H1 (cell line): Measurements from ENCODE around the gene SMIM33. TPM values are rescaled to one million over a fixed set of nuclear protein-coding genes. Genes with fewer than 3 reads are reported as not detected.
A peak's percentile ranks its signal among the peaks of the same experiment; 100 is the strongest.
"Not testable (repeated sequence)": the region's sequence is repeated elsewhere in the genome, so short reads cannot be mapped to it uniquely, and the experiment has no call there.

ENCODE experiments used
- CTCF ChIA-PET: fragments of 300-600 bp; sonication (Branson Sonifier 250); formaldehyde crosslinking; loops from one replicate; lab custom pipeline; 2021; ENCODE audit not compliant: partially characterized antibody; lab: Charles Lee
- POLR2A ChIA-PET: fragments of 300-600 bp; sonication (Branson Sonifier 250); formaldehyde crosslinking; loops from one replicate; lab custom pipeline; 2021; ENCODE audit warnings: inconsistent platforms; ENCODE audit not compliant: partially characterized antibody; lab: Charles Lee
- DNase-seq, 2 experiments: peaks; one replicate each; pipeline versions ENCODE4 v3.0.0 to v3.0.0-alpha.2; 2010 to 2022; ENCODE audit warnings: low spot score in 2 of 2, low read depth in 1 of 2, mixed read lengths in 1 of 2
- FAIRE-seq: peaks from 2 replicates; lab custom pipeline; 2011; peaks lifted over from hg19 to GRCh38; lab: Jason Lieb, UNC
- H2AFZ ChIP-seq: 2 replicates; pipeline ENCODE4 v1.8.1; 2012; ENCODE audit warnings: low read length, inconsistent platforms
- H2AK5ac ChIP-seq: 2 replicates; pipeline ENCODE4 v1.6.1; 2013; ENCODE audit warnings: low read depth, low read length
- H2BK120ac ChIP-seq: replicated peaks from 2 replicates; pipeline ENCODE3; 2013; ENCODE audit warnings: low read depth, low read length, inconsistent platforms
- H2BK12ac ChIP-seq: 2 replicates; pipeline ENCODE4 v1.6.1; 2013; ENCODE audit warnings: low read depth, low read length
- H2BK15ac ChIP-seq: 2 replicates; pipeline ENCODE4 v1.6.1; 2013; ENCODE audit warnings: low read length
- H2BK20ac ChIP-seq: 2 replicates; pipeline ENCODE4 v1.6.1; 2013; ENCODE audit warnings: low read length
- H2BK5ac ChIP-seq: 2 replicates; pipeline ENCODE4 v1.6.1; 2013; ENCODE audit warnings: low read depth, low read length
- H3K14ac ChIP-seq: 2 replicates; pipeline ENCODE4 v1.6.1; 2013; ENCODE audit warnings: inconsistent platforms; ENCODE audit not compliant: insufficient read length
- H3K18ac ChIP-seq: 2 replicates; pipeline ENCODE4 v1.6.1; 2013; ENCODE audit warnings: low read length; ENCODE audit errors: extremely low read depth
- H3K23ac ChIP-seq: 2 replicates; pipeline ENCODE4 v1.6.1; 2013; ENCODE audit warnings: inconsistent platforms; ENCODE audit not compliant: insufficient read length
- H3K23me2 ChIP-seq: 2 replicates; pipeline ENCODE4 v1.6.1; 2013; ENCODE audit warnings: low read depth, low read length
- H3K27ac ChIP-seq: 2 replicates; pipeline ENCODE4 v1.6.1; 2011; ENCODE audit warnings: low read depth, low read length, inconsistent platforms
- H3K27me3 ChIP-seq, 4 experiments: replicated peaks in 1 of 4; 1 replicate in 1 of 4; 2 replicates in 3 of 4; pipeline versions ENCODE4 v1.6.1 to v1.8.1; 2011 to 2013; ENCODE audit warnings: low read length in 3 of 4, mild to moderate bottlenecking in 3 of 4, inconsistent platforms in 2 of 4, mixed read lengths in 2 of 4, moderate library complexity in 1 of 4; ENCODE audit not compliant: control insufficient read depth in 3 of 4, insufficient read depth in 3 of 4; ENCODE audit errors: extremely low read depth in 1 of 4
- H3K36me3 ChIP-seq, 4 experiments: 2 replicates each; pipeline versions ENCODE4 v1.6.1 to v1.8.1; 2011 to 2013; ENCODE audit warnings: mild to moderate bottlenecking in 4 of 4, low read length in 3 of 4, moderate library complexity in 2 of 4, control low read depth in 1 of 4, inconsistent platforms in 1 of 4; ENCODE audit not compliant: insufficient read depth in 4 of 4, control insufficient read depth in 2 of 4
- H3K4ac ChIP-seq: replicated peaks from 2 replicates; pipeline ENCODE3; 2013; ENCODE audit warnings: low read length, low read depth, mixed read lengths, inconsistent platforms; ENCODE audit not compliant: insufficient read length
- H3K4me1 ChIP-seq, 4 experiments: replicated peaks in 1 of 4; 1 replicate in 1 of 4; 2 replicates in 3 of 4; pipeline versions ENCODE4 v1.6.1 to v1.8.1; 2011 to 2013; ENCODE audit warnings: low read length in 3 of 4, inconsistent platforms in 2 of 4, mixed read lengths in 1 of 4; ENCODE audit not compliant: insufficient read depth in 4 of 4, control insufficient read depth in 3 of 4
- H3K4me2 ChIP-seq, 2 experiments: 2 replicates each; pipeline versions ENCODE4 v1.6.1 to v1.8.1; 2011 to 2013; ENCODE audit warnings: low read depth in 2 of 2, low read length in 2 of 2, control low read depth in 1 of 2, inconsistent platforms in 1 of 2, mild to moderate bottlenecking in 1 of 2; ENCODE audit not compliant: insufficient read depth in 1 of 2
- H3K4me3 ChIP-seq, 4 experiments: fragments of 200-600, 300-600 bp in 1 of 4; sonication (generic), shearing (Covaris generic), sonication (Bioruptor Twin) in 1 of 4; 2 replicates each; pipeline versions ENCODE4 v1.5.1 to v1.8.1; 2011 to 2016; ENCODE audit warnings: low read length in 4 of 4, low read depth in 3 of 4, control low read depth in 2 of 4, inconsistent platforms in 2 of 4, mild to moderate bottlenecking in 2 of 4, mixed read lengths in 1 of 4, moderate library complexity in 1 of 4; ENCODE audit not compliant: insufficient read depth in 2 of 4; ENCODE audit errors: extremely low read depth in 1 of 4
- H3K56ac ChIP-seq: replicated peaks from 2 replicates; pipeline ENCODE3; 2013; ENCODE audit warnings: low read depth, mild to moderate bottlenecking, mixed read lengths, low read length, inconsistent platforms; ENCODE audit not compliant: insufficient read length
- H3K79me1 ChIP-seq: 2 replicates; pipeline ENCODE4 v1.6.1; 2013; ENCODE audit warnings: low read depth, low read length, control low read depth
- H3K79me2 ChIP-seq, 2 experiments: 2 replicates each; pipeline versions ENCODE4 v1.6.1 to v1.8.1; 2012 to 2013; ENCODE audit warnings: low read length in 2 of 2, mild to moderate bottlenecking in 2 of 2, inconsistent platforms in 1 of 2; ENCODE audit not compliant: insufficient read depth in 2 of 2, control insufficient read depth in 1 of 2
- H3K9ac ChIP-seq, 4 experiments: replicated peaks in 1 of 4; 1 replicate in 1 of 4; 2 replicates in 3 of 4; pipeline versions ENCODE4 v1.6.1 to v1.8.1; 2011 to 2013; ENCODE audit warnings: low read depth in 3 of 4, low read length in 3 of 4, control low read depth in 2 of 4, mild to moderate bottlenecking in 2 of 4, moderate library complexity in 2 of 4, inconsistent platforms in 1 of 4; ENCODE audit errors: extremely low read depth in 1 of 4
- H3K9me3 ChIP-seq, 2 experiments: 2 replicates each; pipeline versions ENCODE4 v1.6.1 to v1.8.1; 2012 to 2013; ENCODE audit warnings: mild to moderate bottlenecking in 2 of 2, moderate library complexity in 2 of 2, control low read depth in 1 of 2, inconsistent platforms in 1 of 2, low read depth in 1 of 2, low read length in 1 of 2, mixed read lengths in 1 of 2; ENCODE audit not compliant: insufficient read depth in 2 of 2
- H4K20me1 ChIP-seq, 2 experiments: replicated peaks in 1 of 2; 2 replicates each; pipeline versions ENCODE3 to v1.8.1; 2011 to 2013; ENCODE audit warnings: inconsistent platforms in 2 of 2, low read length in 2 of 2, mild to moderate bottlenecking in 1 of 2; ENCODE audit not compliant: insufficient read depth in 2 of 2, control insufficient read depth in 1 of 2
- H4K5ac ChIP-seq: 2 replicates; pipeline ENCODE4 v1.6.1; 2013; ENCODE audit warnings: low read length, low read depth, mixed read lengths, inconsistent platforms; ENCODE audit not compliant: insufficient read length
- H4K8ac ChIP-seq: 2 replicates; pipeline ENCODE4 v1.8.0; 2013; ENCODE audit warnings: mild to moderate bottlenecking, moderate library complexity, low read length, inconsistent platforms; ENCODE audit not compliant: insufficient read depth; ENCODE audit errors: extremely low read depth
- H4K91ac ChIP-seq: replicated peaks from 2 replicates; pipeline ENCODE3; 2013; ENCODE audit warnings: low read length, mixed read lengths, inconsistent platforms; ENCODE audit not compliant: insufficient read length
- RAD21 ChIP-seq, 2 experiments: IDR thresholded peaks in 1 of 2; conservative IDR thresholded peaks in 1 of 2; 2 replicates each; pipeline ENCODE4 v1.6.1; 2011; ENCODE audit warnings: low read depth in 2 of 2, low read length in 2 of 2, improper control_type of control experiment in 1 of 2, inconsistent platforms in 1 of 2, mild to moderate bottlenecking in 1 of 2, moderate library complexity in 1 of 2
- SIN3A ChIP-seq, 2 experiments: IDR thresholded peaks in 1 of 2; conservative IDR thresholded peaks in 1 of 2; 2 replicates each; pipeline ENCODE4 v1.6.1; 2011 to 2012; ENCODE audit warnings: low read length in 2 of 2, improper control_type of control experiment in 1 of 2, low read depth in 1 of 2, mild to moderate bottlenecking in 1 of 2
- YY1 ChIP-seq: IDR thresholded peaks from 2 replicates; pipeline ENCODE4 v1.6.1; 2011; ENCODE audit warnings: low read depth, mild to moderate bottlenecking, low read length
- WGBS, 2 experiments: shearing (Covaris generic) in 1 of 2; methylation state at CpG; one replicate each; pipeline versions ENCODE4 v1.1.6 to v1.1.7; 2013 to 2015; ENCODE audit warnings: low lambda C conversion rate in 2 of 2, mixed read lengths in 2 of 2, inconsistent platforms in 1 of 2, low coverage in 1 of 2, missing lambda C conversion rate in 1 of 2; ENCODE audit not compliant: insufficient replicate concordance in 2 of 2, insufficient coverage in 1 of 2, insufficient read length in 1 of 2; ENCODE audit errors: extremely low coverage in 1 of 2, missing lambda C conversion rate in 1 of 2; 5-methylcytosine and 5-hydroxymethylcytosine counted together
- polyA plus RNA-seq, 7 experiments: library from polyadenylated mRNA; depleted of rRNA in 3 of 7; stranded (reverse) in 5 of 7; unstranded in 2 of 7; fragments of >200 nt in 5 of 7; fragments of 200-250 nt in 2 of 7; gene quantifications; 1 replicate in 5 of 7; 2 replicates in 1 of 7; 4 replicates in 1 of 7; pipeline versions ENCODE4 v1.2.1 to v1.2.3, GENCODE V29; 2011 to 2013; ENCODE audit warnings: missing spikeins in 2 of 7, mixed read lengths in 2 of 7
- total RNA-seq: library from RNA; stranded (reverse); fragmentation: NEBNext Ultra II Directional; extraction: Animal tissue kit (Norgen Biotek cat#: 25700); gene quantifications from 2 replicates; pipeline ENCODE4 v1.2.1, GENCODE V29; 2021
- TF ChIP-seq, protein P1 (sequence below): IDR thresholded peaks from 2 replicates; pipeline ENCODE4 v1.6.1; 2011; ENCODE audit warnings: low read depth, mild to moderate bottlenecking, low read length; ENCODE audit not compliant: insufficient read depth
- TF ChIP-seq, protein P2 (sequence below): IDR thresholded peaks from 2 replicates; pipeline ENCODE4 v1.6.1; 2012; ENCODE audit warnings: inconsistent platforms
- TF ChIP-seq, protein P3 (sequence below): IDR thresholded peaks from 2 replicates; pipeline ENCODE4 v1.6.1; 2011; ENCODE audit warnings: low read length, improper control_type of control experiment
- TF ChIP-seq, protein P4 (sequence below), 3 experiments: IDR thresholded peaks; 1 replicate in 2 of 3; 2 replicates in 1 of 3; pipeline versions ENCODE4 v1.5.1 to v1.6.1; 2011; ENCODE audit warnings: low read length in 3 of 3, mild to moderate bottlenecking in 3 of 3, inconsistent platforms in 2 of 3, low read depth in 1 of 3, moderate library complexity in 1 of 3; ENCODE audit not compliant: insufficient read depth in 1 of 3; ENCODE audit errors: control extremely low read depth in 1 of 3

SMIM33 gene
- total and polyA plus RNA-seq, 2 of the 8 experiments (the other 6 are each of a cell fraction or from before 2014, with no cell fraction given) = not detected

DNA sequence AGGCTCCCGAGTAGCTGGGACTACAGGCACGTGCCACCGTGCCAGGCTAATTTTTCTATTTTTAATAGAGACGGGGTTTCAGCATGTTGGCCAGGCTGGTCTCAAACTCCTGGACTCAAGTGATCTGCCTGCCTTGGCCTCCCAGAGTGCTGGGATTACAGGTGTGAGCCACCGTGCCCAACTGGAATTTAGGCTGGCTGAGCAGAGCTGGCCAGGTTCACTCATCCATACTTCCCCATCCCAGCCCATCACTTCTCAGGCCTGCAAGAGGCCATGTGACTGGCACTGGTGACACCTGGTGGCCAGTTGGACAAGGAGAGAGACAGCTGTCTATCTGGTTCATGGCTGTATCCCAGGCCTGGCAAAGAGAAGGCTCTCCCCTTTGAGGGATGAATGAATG, 42.6 kb downstream of the SMIM33 start:
- H3K79me2 ChIP-seq, H3K9ac ChIP-seq, H4K20me1 ChIP-seq, H3K18ac ChIP-seq, H3K27me3 ChIP-seq, H3K56ac ChIP-seq, H2BK120ac ChIP-seq, H3K27ac ChIP-seq, H3K23me2 ChIP-seq, H2AFZ ChIP-seq, H2BK15ac ChIP-seq, H3K14ac ChIP-seq, H4K8ac ChIP-seq, H3K23ac ChIP-seq, H2AK5ac ChIP-seq, H3K79me1 ChIP-seq, H2BK5ac ChIP-seq, H2BK12ac ChIP-seq, H3K4me2 ChIP-seq, H2BK20ac ChIP-seq, H3K36me3 ChIP-seq, H4K91ac ChIP-seq, FAIRE-seq, H3K9me3 ChIP-seq, H3K4ac ChIP-seq, H4K5ac ChIP-seq, H3K4me3 ChIP-seq, H3K4me1 ChIP-seq: not testable (repeated sequence)
- peak in 1 of 2 experiments; percentile 77 for DNase-seq
- ChIA-PET CTCF (interaction anchor here (0.8 to 17.5 kb wide), 32 partner anchors 14 to 220 kb away, joined by 3 to 319 read pairs (median 6); partner anchors contain the start of genes DNAJC18, ECSCR, MATR3 and SMIM33), POLR2A (interaction anchor here (0.9 to 1.5 kb wide), 6 partner anchors 9 to 220 kb away, joined by 3 to 6 read pairs (median 4); partner anchors contain the start of gene MATR3)
- WGBS, 2 experiments = 82% methylated on average over 5 of the region's 5 CpGs; no CpG with 5 or more reads in 1 of the 2 experiments
- TF ChIP-seq, protein P1, sequence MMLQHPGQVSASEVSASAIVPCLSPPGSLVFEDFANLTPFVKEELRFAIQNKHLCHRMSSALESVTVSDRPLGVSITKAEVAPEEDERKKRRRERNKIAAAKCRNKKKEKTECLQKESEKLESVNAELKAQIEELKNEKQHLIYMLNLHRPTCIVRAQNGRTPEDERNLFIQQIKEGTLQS = 0 out of 2 replicates have a peak, but pooled peaks have one; percentile 44
- TF ChIP-seq RAD21 (IDR thresholded peaks at IDR 0.05 in 1 of 2, conservative IDR thresholded peaks at IDR 0.05 in 1 of 2; ENCODE audit: low read depth in 2 of 2, low read length in 2 of 2) (peak; percentile 91 to 94), SIN3A (conservative IDR thresholded peaks at IDR 0.05 in 1 of 2, IDR thresholded peaks at IDR 0.05 in 1 of 2; ENCODE audit: low read depth in 1 of 2, low read length in 2 of 2) (0 out of 4 replicates have a peak, but pooled peaks of 1 of the 2 experiments have one; percentile 61), YY1 (0 out of 2 replicates have a peak, but pooled peaks have one; percentile 59)
- TF ChIP-seq, protein P2, sequence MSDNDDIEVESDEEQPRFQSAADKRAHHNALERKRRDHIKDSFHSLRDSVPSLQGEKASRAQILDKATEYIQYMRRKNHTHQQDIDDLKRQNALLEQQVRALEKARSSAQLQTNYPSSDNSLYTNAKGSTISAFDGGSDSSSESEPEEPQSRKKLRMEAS = peak; percentile 93
- TF ChIP-seq, protein P3, sequence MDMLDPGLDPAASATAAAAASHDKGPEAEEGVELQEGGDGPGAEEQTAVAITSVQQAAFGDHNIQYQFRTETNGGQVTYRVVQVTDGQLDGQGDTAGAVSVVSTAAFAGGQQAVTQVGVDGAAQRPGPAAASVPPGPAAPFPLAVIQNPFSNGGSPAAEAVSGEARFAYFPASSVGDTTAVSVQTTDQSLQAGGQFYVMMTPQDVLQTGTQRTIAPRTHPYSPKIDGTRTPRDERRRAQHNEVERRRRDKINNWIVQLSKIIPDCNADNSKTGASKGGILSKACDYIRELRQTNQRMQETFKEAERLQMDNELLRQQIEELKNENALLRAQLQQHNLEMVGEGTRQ = peak; percentile 74
- TF ChIP-seq, protein P4, sequence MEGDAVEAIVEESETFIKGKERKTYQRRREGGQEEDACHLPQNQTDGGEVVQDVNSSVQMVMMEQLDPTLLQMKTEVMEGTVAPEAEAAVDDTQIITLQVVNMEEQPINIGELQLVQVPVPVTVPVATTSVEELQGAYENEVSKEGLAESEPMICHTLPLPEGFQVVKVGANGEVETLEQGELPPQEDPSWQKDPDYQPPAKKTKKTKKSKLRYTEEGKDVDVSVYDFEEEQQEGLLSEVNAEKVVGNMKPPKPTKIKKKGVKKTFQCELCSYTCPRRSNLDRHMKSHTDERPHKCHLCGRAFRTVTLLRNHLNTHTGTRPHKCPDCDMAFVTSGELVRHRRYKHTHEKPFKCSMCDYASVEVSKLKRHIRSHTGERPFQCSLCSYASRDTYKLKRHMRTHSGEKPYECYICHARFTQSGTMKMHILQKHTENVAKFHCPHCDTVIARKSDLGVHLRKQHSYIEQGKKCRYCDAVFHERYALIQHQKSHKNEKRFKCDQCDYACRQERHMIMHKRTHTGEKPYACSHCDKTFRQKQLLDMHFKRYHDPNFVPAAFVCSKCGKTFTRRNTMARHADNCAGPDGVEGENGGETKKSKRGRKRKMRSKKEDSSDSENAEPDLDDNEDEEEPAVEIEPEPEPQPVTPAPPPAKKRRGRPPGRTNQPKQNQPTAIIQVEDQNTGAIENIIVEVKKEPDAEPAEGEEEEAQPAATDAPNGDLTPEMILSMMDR (IDR thresholded peaks at IDR 0.05; ENCODE audit: control extremely low read depth in 1 of 3, insufficient read depth in 1 of 3, low read depth in 1 of 3, low read length in 3 of 3) = peak; percentile 81 to 90 (median 89)
